ENCODE data around the gene TMEM167A. TPM values are rescaled to one million over a fixed set of nuclear protein-coding genes. Genes with fewer than 3 reads are reported as not detected.
A peak's percentile ranks its signal among the peaks of the same experiment; 100 is the strongest.

The TMEM167A gene
- total RNA-seq, 2 donors from 2014 or later = 124 to 134 TPM

DNA sequence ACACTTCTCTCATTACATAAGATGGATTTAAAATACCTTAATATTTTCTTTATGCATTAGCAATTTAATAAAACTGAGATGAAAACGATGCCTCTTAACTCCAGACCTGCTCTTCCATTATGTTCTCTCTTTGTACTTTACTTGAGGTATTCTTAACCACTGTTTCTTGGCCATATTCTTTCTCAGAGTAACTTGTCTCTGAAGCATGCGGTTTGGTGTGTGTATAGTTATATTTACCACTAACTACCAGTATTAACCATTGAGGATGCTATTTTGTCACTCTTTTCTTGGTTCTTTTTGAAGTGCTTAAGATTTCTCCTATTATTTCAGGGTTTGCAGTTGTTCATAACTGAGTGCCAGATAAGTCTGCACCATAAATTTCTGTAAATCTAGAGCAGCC lies 17.9 kb downstream of the TMEM167A start:
- Histone ChIP-seq H3K9ac (ENCODE audit: extremely low read depth, low read length, poor library complexity, severe bottlenecking) (no peak overlapping the region), H3K27ac (ENCODE audit: low read depth, low read length) (no peak overlapping the region), H3K4me3 (ENCODE audit: low read length) (no peak overlapping the region), H3K9me3 (ENCODE audit: control insufficient read depth, low read length) (no peaks in the 10 kb centered on the region), H3K4me1 (ENCODE audit: control insufficient read depth, insufficient read depth, low read length) (no peaks in the 10 kb centered on the region), H3K36me3 (ENCODE audit: control insufficient read depth, insufficient read depth, low read length) (peaks cover 66% of the 10 kb centered on the region), H3K27me3 (ENCODE audit: control insufficient read depth, insufficient read depth, low read length, poor library complexity, severe bottlenecking) (no peaks in the 10 kb centered on the region)
- TF ChIP-seq, protein P1, sequence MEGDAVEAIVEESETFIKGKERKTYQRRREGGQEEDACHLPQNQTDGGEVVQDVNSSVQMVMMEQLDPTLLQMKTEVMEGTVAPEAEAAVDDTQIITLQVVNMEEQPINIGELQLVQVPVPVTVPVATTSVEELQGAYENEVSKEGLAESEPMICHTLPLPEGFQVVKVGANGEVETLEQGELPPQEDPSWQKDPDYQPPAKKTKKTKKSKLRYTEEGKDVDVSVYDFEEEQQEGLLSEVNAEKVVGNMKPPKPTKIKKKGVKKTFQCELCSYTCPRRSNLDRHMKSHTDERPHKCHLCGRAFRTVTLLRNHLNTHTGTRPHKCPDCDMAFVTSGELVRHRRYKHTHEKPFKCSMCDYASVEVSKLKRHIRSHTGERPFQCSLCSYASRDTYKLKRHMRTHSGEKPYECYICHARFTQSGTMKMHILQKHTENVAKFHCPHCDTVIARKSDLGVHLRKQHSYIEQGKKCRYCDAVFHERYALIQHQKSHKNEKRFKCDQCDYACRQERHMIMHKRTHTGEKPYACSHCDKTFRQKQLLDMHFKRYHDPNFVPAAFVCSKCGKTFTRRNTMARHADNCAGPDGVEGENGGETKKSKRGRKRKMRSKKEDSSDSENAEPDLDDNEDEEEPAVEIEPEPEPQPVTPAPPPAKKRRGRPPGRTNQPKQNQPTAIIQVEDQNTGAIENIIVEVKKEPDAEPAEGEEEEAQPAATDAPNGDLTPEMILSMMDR (conservative IDR thresholded peaks at IDR 0.05) = no peak
- H3K9me3 Mint-ChIP-seq = no peaks in the 10 kb centered on the region
- no peak overlapping the region for H3K27ac Mint-ChIP-seq
- peaks cover 51% of the 10 kb centered on the region for H3K36me3 Mint-ChIP-seq (ENCODE audit: low read depth)
- H3K27me3 Mint-ChIP-seq (ENCODE audit: insufficient read depth) = no peaks in the 10 kb centered on the region
- DNase-seq = no peak
- H3K4me3 Mint-ChIP-seq = no peak overlapping the region
- peaks cover 4% of the 10 kb centered on the region for H3K4me1 Mint-ChIP-seq
- WGBS, 2 experiments (ENCODE audit: insufficient coverage in 1 of 2, insufficient read length in 1 of 2) = 93% methylated on average over 1 of the region's 2 CpGs; no CpG with 5 or more reads in 1 of the 2 experiments

DNA sequence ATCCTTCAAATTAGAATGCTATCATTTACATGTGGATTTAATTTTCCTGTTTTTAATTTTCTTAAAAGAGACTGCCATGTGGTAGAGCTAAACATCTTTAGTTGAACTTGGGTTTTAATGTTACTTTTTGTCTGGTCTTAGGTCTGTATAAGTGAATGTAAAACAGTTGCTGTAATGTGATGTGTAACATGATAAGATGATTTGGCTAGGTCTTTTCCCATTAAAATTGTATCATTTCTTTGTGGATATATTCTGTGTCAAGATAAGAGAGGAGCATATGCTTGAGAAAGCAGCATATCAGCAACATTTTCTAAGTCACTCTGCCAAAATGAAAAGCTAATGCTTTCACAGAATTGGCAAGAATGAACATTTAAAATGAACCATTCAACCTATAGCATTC lies 18.5 kb downstream of the TMEM167A start:
- TF ChIP-seq, protein P1 (conservative IDR thresholded peaks at IDR 0.05) = no peak
- Histone ChIP-seq H3K4me3 (ENCODE audit: low read length) (no peak overlapping the region), H3K4me1 (ENCODE audit: control insufficient read depth, insufficient read depth, low read length) (no peaks in the 10 kb centered on the region), H3K36me3 (ENCODE audit: control insufficient read depth, insufficient read depth, low read length) (peaks cover 68% of the 10 kb centered on the region), H3K9ac (ENCODE audit: extremely low read depth, low read length, poor library complexity, severe bottlenecking) (no peak overlapping the region), H3K9me3 (ENCODE audit: control insufficient read depth, low read length) (no peaks in the 10 kb centered on the region), H3K27me3 (ENCODE audit: control insufficient read depth, insufficient read depth, low read length, poor library complexity, severe bottlenecking) (no peaks in the 10 kb centered on the region), H3K27ac (ENCODE audit: low read depth, low read length) (no peak overlapping the region)
- DNase-seq = no peak
- no peaks in the 10 kb centered on the region for H3K27me3 Mint-ChIP-seq (ENCODE audit: insufficient read depth)
- H3K36me3 Mint-ChIP-seq (ENCODE audit: low read depth) = peaks cover 56% of the 10 kb centered on the region
- no peak overlapping the region for H3K4me3 Mint-ChIP-seq
- peak overlapping the region; percentile 6 for H3K27ac Mint-ChIP-seq
- no peaks in the 10 kb centered on the region for H3K9me3 Mint-ChIP-seq
- peaks cover 4% of the 10 kb centered on the region for H3K4me1 Mint-ChIP-seq

DNA sequence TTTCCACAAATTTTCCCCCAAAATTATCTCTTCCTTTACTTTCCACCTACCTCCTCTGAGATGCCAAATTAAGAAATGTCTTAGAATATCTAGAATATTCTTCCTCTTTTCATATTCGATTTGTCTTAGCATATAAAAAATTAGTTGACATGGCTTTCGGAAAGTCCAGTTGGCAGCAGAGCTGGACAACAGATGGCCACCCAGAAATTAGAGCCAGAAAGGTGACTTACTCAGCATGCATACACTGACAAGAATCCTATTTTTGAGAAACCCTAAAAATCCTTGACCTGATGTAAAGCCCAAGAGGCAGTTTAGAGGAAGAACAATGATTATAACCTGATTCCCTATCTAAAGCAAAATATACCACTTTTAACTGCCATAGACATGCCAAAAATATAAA lies 22.0 kb downstream of the TMEM167A start:
- 98 to 100% methylated on average over 1 to 2 of the region's 2 CpGs for WGBS, 2 experiments (ENCODE audit: insufficient coverage in 1 of 2, insufficient read length in 1 of 2)

More for the DNA sequence above, 22.0 kb downstream of the TMEM167A start:
- H3K36me3 ChIP-seq (ENCODE audit: control insufficient read depth, insufficient read depth, low read length) = peaks cover 61% of the 10 kb centered on the region
- H3K27ac Mint-ChIP-seq = no peak overlapping the region
- H3K36me3 Mint-ChIP-seq (ENCODE audit: low read depth) = peaks cover 50% of the 10 kb centered on the region
- H3K27me3 Mint-ChIP-seq (ENCODE audit: insufficient read depth) = no peaks in the 10 kb centered on the region
- H3K9ac ChIP-seq (ENCODE audit: extremely low read depth, low read length, poor library complexity, severe bottlenecking) = no peak overlapping the region
- H3K9me3 ChIP-seq (ENCODE audit: control insufficient read depth, low read length) = no peaks in the 10 kb centered on the region
- no peak for DNase-seq
- H3K4me3 Mint-ChIP-seq = no peak overlapping the region
- no peak overlapping the region for H3K4me3 ChIP-seq (ENCODE audit: low read length)
- TF ChIP-seq, protein P1 (conservative IDR thresholded peaks at IDR 0.05) = no peak
- H3K4me1 ChIP-seq (ENCODE audit: control insufficient read depth, insufficient read depth, low read length) = no peaks in the 10 kb centered on the region
- peaks cover 4% of the 10 kb centered on the region for H3K4me1 Mint-ChIP-seq
- no peaks in the 10 kb centered on the region for H3K9me3 Mint-ChIP-seq
- H3K27ac ChIP-seq (ENCODE audit: low read depth, low read length) = no peak overlapping the region
- no peaks in the 10 kb centered on the region for H3K27me3 ChIP-seq (ENCODE audit: control insufficient read depth, insufficient read depth, low read length, poor library complexity, severe bottlenecking)
